RWPE1 (cell line): Measurements from ENCODE around the gene ANO3.

Experiments
- CTCF ChIA-PET: fragments of 350-600 bp; sonication (Branson Sonifier 250); formaldehyde crosslinking; extraction: SDS; loops from one replicate; lab custom pipeline; 2021; lab: Yijun Ruan, JAX
- POLR2A ChIA-PET: fragments of 400-600 bp; formaldehyde crosslinking; extraction: SDS; loops from one replicate; lab custom pipeline; 2020; ENCODE audit warnings: antibody characterized with exemption; ENCODE audit not compliant: low non-redundant PET; lab: Yijun Ruan, JAX
- DNase-seq: peaks from one replicate; pipeline ENCODE4 v3.0.0; 2012; ENCODE audit warnings: low spot score
- H3K27ac ChIP-seq: fragments of 450-650 bp; 2 replicates; pipeline ENCODE4 v1.5.1; 2017
- CTCF ChIP-seq: fragments of 450-650 bp; conservative IDR thresholded peaks from 2 replicates; pipeline ENCODE4 v1.5.1; 2017; ENCODE audit warnings: low read depth, mild to moderate bottlenecking

Gene ANO3

GRCh38 chr11:26554455-26554854, 222.5 kb downstream of the ANO3 start:
- DNase-seq, result no peak
- no peak overlapping the region for H3K27ac ChIP-seq
- ChIA-PET CTCF (no interaction called here), POLR2A (no interaction called here)
- no peak for TF ChIP-seq CTCF

DNA sequence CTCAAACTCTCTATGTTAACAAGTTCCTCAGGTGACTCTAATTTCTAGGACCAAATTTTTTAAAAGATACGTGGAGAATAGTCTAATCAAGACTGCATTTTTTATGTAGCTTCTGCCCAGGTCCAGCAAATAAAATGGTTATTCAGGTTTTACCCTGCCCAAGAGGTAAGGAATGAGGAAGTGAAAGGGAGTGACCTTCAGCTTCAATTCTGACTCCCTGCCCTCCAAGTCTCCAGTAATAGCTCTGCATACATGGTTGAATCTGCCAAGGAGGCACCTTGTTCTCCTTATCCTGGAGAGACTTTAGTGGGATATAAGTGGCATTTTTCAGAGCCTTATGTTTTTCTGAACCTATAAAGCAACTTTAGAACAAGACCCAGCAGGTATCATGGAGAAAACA, 224.7 kb downstream of the ANO3 start:
- ChIA-PET CTCF (interaction anchor here (0.5 to 0.6 kb wide), 2 partner anchors 78 to 384 kb away, joined by 3 to 4 read pairs; no protein-coding TSS in a partner anchor), POLR2A (no interaction called here)
- no peak for DNase-seq
- no peak overlapping the region for H3K27ac ChIP-seq
- no peak for TF ChIP-seq CTCF

GRCh38 chr11:26557666-26558065, 225.7 kb downstream of the ANO3 start:
- no peak for DNase-seq
- CTCF ChIA-PET, result no interaction called here
- POLR2A ChIA-PET, result no interaction called here
- no peak for TF ChIP-seq CTCF
- H3K27ac ChIP-seq, result no peak overlapping the region

DNA sequence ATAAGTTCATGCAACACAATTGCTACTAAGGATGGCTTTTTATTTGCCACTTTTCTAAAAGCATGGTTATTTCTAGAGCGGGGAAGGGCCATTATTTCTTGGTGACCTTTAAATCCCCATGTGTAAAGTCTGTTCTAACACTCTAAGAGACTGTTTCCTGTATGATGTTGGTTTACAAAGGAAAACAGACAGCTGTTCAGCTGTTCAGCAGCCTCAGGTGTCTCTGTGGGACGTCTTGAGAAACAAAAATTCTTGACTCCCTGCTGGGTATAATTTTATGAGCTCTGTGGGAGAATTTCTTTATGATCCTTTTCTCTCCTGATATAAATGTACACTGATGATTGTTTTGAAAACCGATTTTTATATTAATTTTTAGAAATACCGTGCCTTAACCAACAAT, 226.3 kb downstream of the ANO3 start:
- DNase-seq, result no peak
- H3K27ac ChIP-seq, result no peak overlapping the region
- TF ChIP-seq CTCF, result no peak
- POLR2A ChIA-PET, result no interaction called here
- CTCF ChIA-PET, result no interaction called here

DNA sequence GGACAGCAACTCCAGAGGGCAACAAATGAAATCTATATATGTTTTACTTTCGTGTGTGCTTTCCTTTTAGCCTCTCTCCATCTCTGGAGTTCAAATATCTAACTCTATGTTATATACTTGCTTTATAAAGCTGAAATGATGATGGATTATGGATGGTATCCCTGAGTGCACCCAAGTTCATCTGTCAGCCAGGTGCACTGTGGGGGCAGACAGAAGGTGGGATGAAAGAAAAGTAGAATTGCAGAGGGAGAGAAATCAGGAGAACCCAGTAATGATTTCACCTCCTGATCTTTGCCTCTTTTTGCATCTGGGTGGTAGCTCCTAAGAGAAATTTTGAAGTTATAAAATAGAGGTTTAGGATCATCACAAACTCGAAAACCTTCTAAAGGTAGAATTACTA, 237.7 kb downstream of the ANO3 start:
- ChIA-PET POLR2A (no interaction called here), CTCF (no interaction called here)
- no peak for TF ChIP-seq CTCF
- no peak for DNase-seq
- H3K27ac ChIP-seq, result no peak overlapping the region

- DNase-seq, result no peak
- CTCF ChIA-PET, result interaction anchor here (0.6 kb wide), 1 partner anchor 910 kb away, joined by 6 read pairs; no protein-coding TSS in a partner anchor
- POLR2A ChIA-PET, result no interaction called here
- H3K27ac ChIP-seq, result no peak within 1 kb of the TSS
- TF ChIP-seq CTCF, result no peak
Observed at GRCh38 chr11:26571861-26572654, 240.1 kb downstream of the ANO3 start, which contains the start of gene MUC15. Gene MUC15 (minus strand): TSS chr11:26572263. CDS start chr11:26567094, 5,169 bp downstream.
